Right lobe of liver (tissue), 6 donors: ENCODE data around the gene GALC. TPM values are rescaled to one million over a fixed set of nuclear protein-coding genes. Genes with fewer than 3 reads are reported as not detected.
A peak's percentile ranks its signal among the peaks of the same experiment; 100 is the strongest.

Source experiments
- ATAC-seq, 4 donors: fragments of 200-7000 bp; cut with Tn5 transposase; one replicate each; pipeline ENCODE4 v1.9.1; 2020; ENCODE audit warnings: mild to moderate bottlenecking in 4 of 4, moderate library complexity in 4 of 4
- DNase-seq, 3 donors: peaks; one replicate each; pipeline ENCODE4 v3.0.0-alpha.2; 2020
- H3K27ac ChIP-seq, 3 donors: fragments of 200-600 bp; one replicate each; pipeline ENCODE4 v1.8.0; 2022
- H3K27me3 ChIP-seq, 2 donors: fragments of 200-600 bp; one replicate each; pipeline ENCODE4 v1.8.0; 2022
- H3K36me3 ChIP-seq, 4 donors: fragments of 200-600 bp; sonication (generic) in 1 of 4; one replicate each; pipeline versions ENCODE4 v1.5.1 to v1.8.0; 2017 to 2022; ENCODE audit warnings: control low read depth in 1 of 4
- H3K4me1 ChIP-seq, 4 donors: fragments of 200-600 bp; sonication (generic) in 1 of 4; one replicate each; pipeline versions ENCODE4 v1.5.1 to v1.8.0; 2017 to 2022; ENCODE audit warnings: control low read depth in 1 of 4
- H3K4me3 ChIP-seq, 3 donors: fragments of 200-600 bp; one replicate each; pipeline ENCODE4 v1.8.0; 2022
- H3K9me3 ChIP-seq, 4 donors: fragments of 200-600 bp; sonication (generic) in 1 of 4; one replicate each; pipeline versions ENCODE4 v1.5.1 to v1.8.0; 2017 to 2022; ENCODE audit warnings: control low read depth in 1 of 4
- CTCF ChIP-seq, 4 donors: fragments of 200-600 bp in 3 of 4; fragments of 450-650 bp in 1 of 4; IDR thresholded peaks; one replicate each; pipeline versions ENCODE4 v1.5.1 to v1.8.0; 2016 to 2022; ENCODE audit warnings: antibody characterized with exemption in 4 of 4, mild to moderate bottlenecking in 2 of 4
- POLR2A ChIP-seq: fragments of 450-650 bp; IDR thresholded peaks from one replicate; pipeline ENCODE4 v1.6.1; 2017; ENCODE audit warnings: antibody characterized with exemption, mild to moderate bottlenecking
- WGBS: methylation state at CpG from one replicate; pipeline ENCODE4 v1.1.6; 2018; ENCODE audit warnings: low coverage, low lambda C conversion rate; ENCODE audit not compliant: insufficient coverage; ENCODE audit errors: missing lambda C conversion rate; 5-methylcytosine and 5-hydroxymethylcytosine counted together
- intact Hi-C, 2 donors: fragments of 100-400 bp; cut with DNase I; formaldehyde crosslinking; loops; one replicate each; pipeline versions ENCODE4 v1.11.2 to v1.14.1; 2022
- total RNA-seq, 6 experiments: library from RNA; depleted of rRNA in 2 of 6; stranded (reverse); fragments of >200 nt in 2 of 6; fragmentation: NEBNext Ultra II Directional in 3 of 6; extraction: Animal tissue kit (Norgen Biotek cat#: 25700) in 3 of 6; gene quantifications; one replicate each; pipeline versions ENCODE4 v1.1.0 to v1.2.4, GENCODE V29; 2016 to 2023
- donor health status: DM: no; HTN: yes; CAD: no.
- donor health status: DM: no; HTN: no; CAD: no.
- donor health status: DM: no; HTN: no; CAD: no.
- donor health status: DM: no; HTN: yes; CAD: no.
- donor health status: DM: no; HTN: yes; CAD: no.

Gene GALC
- total RNA-seq, 6 experiments from 2014 or later: 8.3 to 23.5 (median 10.3) TPM

GRCh38 chr14:88002421-88003075 is 9.6 kb upstream of the GALC start:
- intact Hi-C loops: no loop called here
- Histone ChIP-seq H3K4me3 (no peak overlapping the region), H3K4me1 (no peaks in the 10 kb centered on the region), H3K9me3 (no peaks in the 10 kb centered on the region), H3K27ac (no peak overlapping the region), H3K36me3 (no peaks in the 10 kb centered on the region), H3K27me3 (no peaks in the 10 kb centered on the region)
- DNase-seq (no peak), ATAC-seq (peak in 3 of 4 donors; percentile 41 to 59 (median 44))
- no peak for TF ChIP-seq POLR2A
- TF ChIP-seq CTCF (IDR thresholded peaks at IDR 0.05): no peak
- 48% methylated on average over 3 of the region's 4 CpGs for WGBS

GRCh38 chr14:87999277-87999676 is 6.3 kb upstream of the GALC start:
- TF ChIP-seq POLR2A: no peak
- TF ChIP-seq CTCF (IDR thresholded peaks at IDR 0.05): no peak
- no peaks in the 10 kb centered on the region for H3K9me3 ChIP-seq
- H3K27ac ChIP-seq: no peak overlapping the region
- H3K4me1 ChIP-seq: no peaks in the 10 kb centered on the region
- no peaks in the 10 kb centered on the region for H3K36me3 ChIP-seq
- no peak overlapping the region for H3K4me3 ChIP-seq
- ATAC-seq: peak; percentile 24 to 52 (median 34)
- no peaks in the 10 kb centered on the region for H3K27me3 ChIP-seq
- DNase-seq: no peak
- intact Hi-C loops: no loop called here
- WGBS: 71% methylated on average over 2 of the region's 2 CpGs

- DNase-seq (no peak), ATAC-seq (no peak)
- Histone ChIP-seq H3K9me3 (no peaks in the 10 kb centered on the region), H3K27me3 (no peaks in the 10 kb centered on the region), H3K4me1 (peaks cover 0 to 3% (median 0%) of the 10 kb centered on the region in 4 donors), H3K36me3 (no peaks in the 10 kb centered on the region), H3K27ac (no peak overlapping the region), H3K4me3 (no peak overlapping the region)
- intact Hi-C loops: no loop called here
- TF ChIP-seq CTCF (IDR thresholded peaks at IDR 0.05): no peak
- TF ChIP-seq POLR2A: no peak
Observed at GRCh38 chr14:87998482-87998881, 5.5 kb upstream of the GALC start.

- 45% methylated on average over 1 of the region's 1 CpG for WGBS
- Histone ChIP-seq H3K27me3 (no peaks in the 10 kb centered on the region), H3K36me3 (no peaks in the 10 kb centered on the region), H3K4me1 (peaks cover 0 to 6% (median 3%) of the 10 kb centered on the region in 4 donors), H3K9me3 (no peaks in the 10 kb centered on the region), H3K27ac (no peak overlapping the region), H3K4me3 (no peak overlapping the region)
- DNase-seq (no peak), ATAC-seq (no peak)
- intact Hi-C loops: no loop called here
- no peak for TF ChIP-seq POLR2A
- no peak for TF ChIP-seq CTCF (IDR thresholded peaks at IDR 0.05)
Observed at GRCh38 chr14:87996291-87996592, 3.3 kb upstream of the GALC start.
